Measurements from ENCODE around the gene PRKD2.

- TF ChIP-seq POLR2A (IDR thresholded peaks at IDR 0.05) (no peak), CTCF (IDR thresholded peaks at IDR 0.05) (no peak)
Measured at GRCh38 chr19:46646402-46646801, 70.5 kb downstream of the PRKD2 start.
